GM19025 (cell line): ENCODE results near the gene SLC27A6.
"Not testable (repeated sequence)": the region's sequence is repeated elsewhere in the genome, so short reads cannot be mapped to it uniquely, and the experiment has no call there.

Source experiments
- ATAC-seq: cut with Tn5 transposase; IDR thresholded peaks from one replicate; pipeline ENCODE4 v1.9.1; 2021; ENCODE audit warnings: mild to moderate bottlenecking, low read depth, moderate library complexity; ENCODE audit not compliant: unreplicated experiment

Gene SLC27A6, protein sequence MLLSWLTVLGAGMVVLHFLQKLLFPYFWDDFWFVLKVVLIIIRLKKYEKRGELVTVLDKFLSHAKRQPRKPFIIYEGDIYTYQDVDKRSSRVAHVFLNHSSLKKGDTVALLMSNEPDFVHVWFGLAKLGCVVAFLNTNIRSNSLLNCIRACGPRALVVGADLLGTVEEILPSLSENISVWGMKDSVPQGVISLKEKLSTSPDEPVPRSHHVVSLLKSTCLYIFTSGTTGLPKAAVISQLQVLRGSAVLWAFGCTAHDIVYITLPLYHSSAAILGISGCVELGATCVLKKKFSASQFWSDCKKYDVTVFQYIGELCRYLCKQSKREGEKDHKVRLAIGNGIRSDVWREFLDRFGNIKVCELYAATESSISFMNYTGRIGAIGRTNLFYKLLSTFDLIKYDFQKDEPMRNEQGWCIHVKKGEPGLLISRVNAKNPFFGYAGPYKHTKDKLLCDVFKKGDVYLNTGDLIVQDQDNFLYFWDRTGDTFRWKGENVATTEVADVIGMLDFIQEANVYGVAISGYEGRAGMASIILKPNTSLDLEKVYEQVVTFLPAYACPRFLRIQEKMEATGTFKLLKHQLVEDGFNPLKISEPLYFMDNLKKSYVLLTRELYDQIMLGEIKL

GRCh38 chr5:128965011-128965637, at the start of gene SLC27A6:
SLC27A6 (plus strand) TSS chr5:128965488; CDS start chr5:128966138, 650 bp downstream.
- ATAC-seq, result no peak

- no peak for ATAC-seq
Measured at GRCh38 chr5:128919542-128919941, 45.7 kb upstream of the SLC27A6 start.

DNA sequence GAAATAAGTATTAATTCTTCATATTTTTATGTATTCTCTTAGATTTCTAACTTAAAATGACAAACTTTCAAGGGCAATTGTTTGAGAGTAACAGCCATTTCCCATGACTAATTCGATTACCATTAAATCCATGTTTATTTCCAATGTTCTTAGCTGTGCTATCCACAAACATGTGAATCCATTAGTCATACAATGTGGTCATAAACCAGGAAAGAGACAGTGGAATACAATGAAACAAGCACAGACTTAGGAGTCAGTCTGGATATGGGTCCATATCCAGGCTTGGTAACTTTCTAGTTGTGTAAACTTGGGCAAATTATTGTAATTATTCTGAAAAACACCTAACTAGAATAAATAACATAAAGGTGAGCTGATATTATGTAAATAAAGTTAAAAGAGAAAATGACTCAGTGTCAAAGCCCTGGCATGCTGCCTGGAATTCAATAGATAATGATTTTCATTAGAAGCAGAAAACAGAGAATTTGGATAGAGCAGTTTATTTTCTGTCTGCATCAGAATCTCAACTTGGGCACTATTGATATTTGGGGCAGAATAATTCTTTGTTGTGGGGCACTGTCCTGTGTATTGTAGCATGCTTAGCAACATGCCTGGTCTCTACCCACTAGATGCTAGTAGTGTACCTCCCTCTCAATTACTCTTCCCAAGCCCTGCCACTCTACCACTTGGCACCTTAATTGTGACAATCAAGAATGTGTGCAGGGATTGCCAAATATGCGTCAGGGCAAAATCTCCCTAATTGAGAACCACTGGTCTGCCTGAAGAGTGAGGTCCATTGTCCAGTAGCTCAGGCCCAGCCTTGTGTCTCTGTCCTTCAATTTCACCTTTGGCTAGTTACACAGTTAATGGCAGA, 44.7 kb upstream of the SLC27A6 start:
- ATAC-seq, result no peak

DNA sequence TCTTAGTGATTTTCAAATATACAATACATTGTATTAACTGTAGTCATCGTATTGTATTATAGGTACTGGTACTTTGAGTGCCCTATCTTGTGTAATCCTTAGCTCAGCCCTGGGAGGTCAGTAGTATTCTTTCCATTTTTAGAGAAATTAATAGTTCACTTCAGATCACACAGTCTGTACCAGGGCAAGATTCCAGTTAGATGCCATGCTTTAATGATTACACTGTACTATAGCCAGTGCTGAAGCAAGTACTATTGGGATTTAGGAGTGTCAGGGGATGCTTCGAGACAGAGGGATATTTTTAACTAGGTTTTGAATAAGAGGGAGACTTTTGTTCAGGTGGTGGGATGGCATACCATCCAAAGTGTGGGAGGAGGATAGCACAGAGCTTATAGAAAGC, 41.0 kb upstream of the SLC27A6 start:
- ATAC-seq, result no peak

DNA sequence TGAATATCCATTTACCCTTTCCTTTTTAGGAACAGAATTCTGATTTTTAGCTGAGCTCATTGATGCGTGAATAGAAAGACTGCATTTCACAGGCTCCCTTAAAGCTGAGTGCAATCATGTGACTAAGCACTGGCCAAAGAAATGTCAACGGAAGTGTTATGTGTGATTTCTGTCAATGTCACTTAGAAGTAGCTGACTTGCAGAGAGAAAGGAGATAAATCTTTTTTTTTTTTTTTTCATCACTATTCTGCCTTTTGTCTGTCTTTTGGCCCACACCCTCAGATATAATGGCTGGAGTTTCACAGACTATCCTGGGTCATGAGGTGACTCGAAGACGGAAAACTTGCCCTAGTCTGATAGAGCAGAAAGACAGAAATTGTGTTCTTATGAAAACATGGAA, 39.3 kb upstream of the SLC27A6 start:
- ATAC-seq, result no peak

GRCh38 chr5:128927644-128928043, 37.6 kb upstream of the SLC27A6 start:
- ATAC-seq, result no peak

GRCh38 chr5:128932232-128932631, 33.1 kb upstream of the SLC27A6 start:
- not testable (repeated sequence) for ATAC-seq

DNA sequence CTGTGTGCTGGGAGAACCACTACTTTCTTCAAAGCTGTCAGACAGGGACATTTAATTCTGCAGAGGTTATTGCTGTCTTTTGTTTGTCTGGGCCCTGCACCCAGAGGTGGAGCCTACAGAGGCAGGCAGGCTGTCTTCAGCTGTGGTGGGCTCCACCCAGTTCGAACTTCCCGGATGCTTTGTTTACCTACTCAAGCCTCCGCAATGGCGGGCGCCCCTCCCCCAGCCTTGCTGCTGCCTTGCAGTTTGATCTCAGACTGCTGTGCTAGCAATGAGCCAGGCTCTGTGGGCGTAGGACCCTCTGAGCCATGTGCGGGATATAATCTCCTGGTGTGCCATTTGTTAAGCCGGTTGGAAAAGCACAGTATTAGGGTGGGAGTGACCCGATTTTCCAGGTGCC, 22.2 kb upstream of the SLC27A6 start:
- not testable (repeated sequence) for ATAC-seq

- ATAC-seq, result no peak
Measured at GRCh38 chr5:128949847-128950546, 15.3 kb upstream of the SLC27A6 start.

DNA sequence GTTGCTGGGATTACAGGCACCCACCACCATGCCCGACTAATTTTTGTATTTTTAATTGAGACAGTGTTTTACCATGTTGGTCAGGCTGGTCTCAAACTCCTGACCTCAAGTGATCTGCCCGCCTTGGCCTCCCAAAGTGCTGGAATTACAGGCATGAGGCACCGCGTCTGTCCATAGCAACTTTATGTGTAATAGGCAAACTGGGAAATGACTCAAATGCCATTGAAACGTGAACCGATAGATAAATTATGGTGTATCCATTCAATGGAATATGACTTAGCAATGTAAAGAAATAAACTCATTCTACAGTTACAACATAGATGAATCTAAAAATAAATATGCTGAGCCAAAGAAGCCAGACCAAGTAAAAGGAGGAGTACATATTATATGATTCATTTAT, 14.0 kb upstream of the SLC27A6 start:
- ATAC-seq, result not testable (repeated sequence)

DNA sequence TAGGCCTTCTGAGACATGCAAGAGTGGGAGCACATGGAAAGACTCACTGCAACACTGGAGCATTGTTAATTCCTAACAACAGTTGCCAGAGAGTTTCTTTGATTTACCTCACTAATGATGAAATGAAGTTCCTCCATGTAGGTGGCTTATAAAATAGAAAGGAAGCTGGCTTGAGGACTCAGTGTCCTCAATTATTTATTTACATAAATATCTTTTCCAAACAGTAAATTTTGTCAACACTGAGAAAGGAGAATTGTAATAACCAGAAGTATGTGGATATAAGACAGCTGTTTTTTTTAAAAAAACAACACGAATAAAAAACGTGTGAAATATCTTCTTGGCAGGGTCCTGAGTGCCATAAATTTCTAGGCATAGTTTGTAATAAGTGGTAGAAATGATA, 9.1 kb upstream of the SLC27A6 start:
- no peak for ATAC-seq

DNA sequence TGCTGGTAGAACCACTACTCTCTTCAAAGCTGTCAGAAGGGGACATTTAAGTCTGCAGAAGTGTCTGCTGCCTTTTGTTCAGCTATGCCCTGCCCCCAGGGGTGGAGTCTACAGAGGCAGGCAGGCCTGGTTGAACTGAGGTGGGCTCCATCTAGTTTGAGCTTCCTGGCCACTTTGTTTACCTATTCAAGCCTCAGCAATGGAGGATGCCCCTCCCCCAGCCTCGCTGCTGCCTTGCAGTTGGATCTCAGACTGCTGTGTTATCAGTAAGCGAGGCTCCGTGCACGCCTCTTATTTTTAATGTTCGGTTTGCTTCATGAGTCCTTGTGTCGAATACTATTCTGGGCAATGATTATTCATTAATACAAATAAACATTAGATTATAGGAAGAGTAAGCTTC, 3.1 kb upstream of the SLC27A6 start:
- ATAC-seq, result no peak

DNA sequence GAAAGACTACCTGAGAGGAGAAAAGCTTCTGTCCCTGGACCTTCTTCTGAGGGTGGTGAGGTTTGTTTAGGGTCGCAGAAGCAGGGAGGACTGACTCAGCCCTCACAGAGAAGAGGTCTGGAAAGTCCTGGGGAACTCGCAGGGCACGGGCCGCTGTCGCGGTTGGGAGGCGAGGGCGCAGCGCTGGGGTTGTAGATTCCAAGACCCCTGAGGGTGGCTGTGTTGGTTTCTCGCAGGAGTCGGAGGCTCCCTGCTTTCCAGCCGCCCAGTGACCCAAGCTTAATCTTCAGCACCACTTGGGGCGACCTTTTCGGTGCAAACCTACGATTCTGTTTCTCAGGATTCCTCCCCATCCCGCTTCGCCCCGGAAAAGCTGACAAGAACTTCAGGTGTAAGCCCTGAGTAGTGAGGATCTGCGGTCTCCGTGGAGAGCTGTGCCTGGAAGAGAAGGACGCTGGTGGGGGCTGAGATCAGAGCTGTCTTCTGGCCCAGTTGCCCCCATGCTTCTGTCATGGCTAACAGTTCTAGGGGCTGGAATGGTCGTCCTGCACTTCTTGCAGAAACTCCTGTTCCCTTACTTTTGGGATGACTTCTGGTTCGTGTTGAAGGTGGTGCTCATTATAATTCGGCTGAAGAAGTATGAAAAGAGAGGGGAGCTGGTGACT, 482 bp downstream of the SLC27A6 start:
- ATAC-seq, result no peak

DNA sequence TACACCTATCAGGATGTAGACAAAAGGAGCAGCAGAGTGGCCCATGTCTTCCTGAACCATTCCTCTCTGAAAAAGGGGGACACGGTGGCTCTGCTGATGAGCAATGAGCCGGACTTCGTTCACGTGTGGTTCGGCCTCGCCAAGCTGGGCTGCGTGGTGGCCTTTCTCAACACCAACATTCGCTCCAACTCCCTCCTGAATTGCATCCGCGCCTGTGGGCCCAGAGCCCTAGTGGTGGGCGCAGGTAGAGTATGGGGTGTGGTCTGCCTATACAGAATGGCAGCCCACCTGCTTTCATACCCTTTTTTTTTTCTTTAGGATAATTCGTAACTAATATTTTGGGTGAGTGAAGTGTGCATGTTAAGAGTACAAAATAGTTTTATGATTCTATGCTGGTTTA, 1.1 kb downstream of the SLC27A6 start:
- no peak for ATAC-seq

GRCh38 chr5:128966846-128967245, 1.6 kb downstream of the SLC27A6 start:
- no peak for ATAC-seq

GRCh38 chr5:128973244-128973643, 8.0 kb downstream of the SLC27A6 start:
- no peak for ATAC-seq

- ATAC-seq, result no peak
Measured at GRCh38 chr5:128974567-128974966, 9.3 kb downstream of the SLC27A6 start.

GRCh38 chr5:128979761-128980160, 14.5 kb downstream of the SLC27A6 start:
- ATAC-seq, result no peak

DNA sequence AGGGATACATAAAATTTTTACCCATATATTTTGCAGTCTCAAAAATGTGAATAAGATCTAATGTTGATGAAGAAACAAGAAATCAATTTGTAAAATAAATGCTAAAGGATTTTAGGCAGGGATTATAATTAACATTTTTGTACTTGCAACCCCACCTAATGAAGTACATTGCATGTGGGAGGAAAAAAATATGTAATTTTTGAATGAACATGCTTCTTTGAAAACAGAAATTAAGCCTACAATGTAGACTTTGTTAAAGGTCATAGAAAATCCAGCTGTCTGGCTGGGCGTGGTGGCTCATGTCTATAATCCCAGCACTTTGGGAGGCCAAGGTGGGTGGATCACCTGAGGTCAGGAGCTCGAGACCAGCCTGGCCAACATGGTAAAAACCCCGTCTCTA, 15.6 kb downstream of the SLC27A6 start:
- no peak for ATAC-seq

- no peak for ATAC-seq
Measured at GRCh38 chr5:128984480-128984879, 19.2 kb downstream of the SLC27A6 start.
